ENCODE measurements around the gene TOMM20.

Gene TOMM20

GRCh38 chr1:235133086-235133485 lies 4.4 kb upstream of the TOMM20 start:
- no peak for DNase-seq

GRCh38 chr1:235131961-235132360 lies 3.3 kb upstream of the TOMM20 start:
- peak; percentile 75 for DNase-seq

GRCh38 chr1:235130766-235131270 lies 2.2 kb upstream of the TOMM20 start:
- no peak for DNase-seq

DNA sequence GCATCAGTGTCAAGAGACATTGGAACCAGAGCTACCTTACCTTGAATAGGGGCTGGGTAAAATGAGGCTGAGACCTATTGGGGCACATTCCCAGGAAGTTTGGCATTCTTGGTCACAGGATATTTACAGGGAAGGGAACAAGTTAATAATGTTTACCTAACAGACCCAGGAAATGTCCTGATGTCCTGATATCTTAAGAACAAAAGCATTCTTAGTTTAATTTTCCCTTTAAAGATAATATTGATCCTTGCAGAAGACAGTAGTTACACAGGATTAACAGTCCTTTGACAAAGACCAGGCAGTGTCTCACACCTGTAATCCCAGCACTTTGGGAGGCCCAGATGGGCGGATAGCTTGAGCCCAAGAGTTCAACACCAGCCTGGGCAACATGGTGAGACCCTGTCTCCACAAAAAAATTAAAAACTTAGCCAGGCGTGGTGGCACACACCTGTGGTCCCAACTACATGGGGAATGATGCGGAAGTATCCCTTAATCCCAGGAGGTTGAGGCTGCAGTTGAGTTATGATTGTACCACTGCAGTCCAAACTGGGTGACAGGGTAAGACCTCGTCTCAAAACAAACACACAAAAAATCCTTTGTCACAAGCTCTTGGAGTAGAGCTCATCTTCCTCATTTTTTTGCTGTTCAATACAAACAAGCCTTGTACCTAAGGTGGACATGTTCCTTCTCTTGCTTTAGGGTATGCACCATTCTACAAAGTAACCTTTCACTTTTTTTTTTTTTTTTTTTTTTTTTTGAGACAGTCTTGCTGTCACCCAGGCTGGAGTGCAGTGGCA lies 1.3 kb upstream of the TOMM20 start:
- DNase-seq: no peak

DNA sequence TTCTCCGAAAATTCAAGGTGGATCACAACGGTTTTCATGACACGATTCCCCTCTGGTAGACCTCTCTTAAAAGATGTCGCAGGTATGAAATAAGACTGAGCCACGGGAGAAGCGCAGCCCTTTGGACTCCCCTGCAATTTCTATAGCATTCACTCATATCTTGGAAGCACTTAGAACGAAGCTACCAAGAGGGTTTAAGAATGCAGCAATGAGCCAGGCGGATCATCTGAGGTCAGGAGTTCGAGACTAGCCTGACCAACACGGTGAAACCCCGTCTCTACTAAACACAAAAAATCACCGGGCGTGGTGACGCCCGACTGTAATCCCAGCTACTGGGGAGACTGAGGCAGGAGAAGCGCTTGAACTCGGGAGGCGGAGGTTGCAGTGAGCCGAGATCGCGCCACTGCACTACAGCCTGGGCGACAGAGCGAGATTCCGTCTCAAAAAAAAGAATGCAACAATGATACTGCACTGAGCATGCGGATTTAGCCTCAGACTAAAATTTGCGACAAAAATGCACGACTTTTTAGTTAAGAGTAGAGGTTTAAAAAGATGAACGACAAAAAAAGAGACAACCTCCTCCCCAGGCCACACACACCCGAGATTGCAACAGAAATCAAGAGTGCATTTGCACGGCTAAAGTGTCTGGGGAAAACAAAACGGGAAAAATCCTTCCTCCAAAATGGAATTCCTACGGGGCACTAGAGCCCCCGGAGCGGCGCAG lies 743 bp downstream of the TOMM20 start:
- no peak for DNase-seq

GRCh38 chr1:235127203-235127602 lies 1.4 kb downstream of the TOMM20 start:
- no peak for DNase-seq

DNA sequence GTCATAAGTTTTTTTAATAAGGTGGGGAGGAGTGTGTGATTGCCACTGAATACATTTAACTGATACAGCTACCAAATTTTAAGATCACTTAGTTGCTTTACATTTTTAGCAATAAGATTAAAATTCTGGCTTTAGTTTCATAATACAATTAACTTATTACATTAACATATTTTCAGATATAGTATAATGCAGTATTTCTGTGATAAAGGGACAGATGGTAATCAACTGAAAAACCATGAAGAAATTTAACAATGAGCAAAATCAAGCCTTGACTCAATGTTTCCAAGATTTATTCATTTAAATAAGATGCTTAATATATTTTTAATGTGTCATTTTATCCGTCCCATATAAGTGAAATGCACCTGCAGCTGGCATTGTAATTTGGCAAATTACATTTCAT lies 4.0 kb downstream of the TOMM20 start:
- no peak for DNase-seq

- no peak for DNase-seq
Measured at GRCh38 chr1:235124111-235124510, 4.5 kb downstream of the TOMM20 start.

DNA sequence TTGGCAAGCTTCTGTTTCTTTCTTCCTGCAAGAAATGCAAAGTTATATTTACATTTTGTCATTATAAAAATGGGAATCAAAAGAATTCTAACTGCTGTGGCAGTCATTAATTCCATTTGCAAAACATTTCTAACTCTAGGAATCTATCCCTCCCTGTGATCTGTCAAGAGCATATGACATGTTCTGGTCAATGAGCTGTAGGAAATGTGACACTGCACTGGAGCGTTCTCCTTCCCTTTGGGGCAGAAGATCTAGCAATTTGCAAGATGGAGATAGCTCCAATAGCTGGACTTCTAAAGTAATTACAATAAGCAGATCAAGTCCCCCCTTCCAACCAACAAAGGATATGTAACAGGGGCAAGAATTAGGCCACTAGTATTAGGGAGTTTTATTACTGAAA lies 6.3 kb downstream of the TOMM20 start:
- no peak for DNase-seq

DNA sequence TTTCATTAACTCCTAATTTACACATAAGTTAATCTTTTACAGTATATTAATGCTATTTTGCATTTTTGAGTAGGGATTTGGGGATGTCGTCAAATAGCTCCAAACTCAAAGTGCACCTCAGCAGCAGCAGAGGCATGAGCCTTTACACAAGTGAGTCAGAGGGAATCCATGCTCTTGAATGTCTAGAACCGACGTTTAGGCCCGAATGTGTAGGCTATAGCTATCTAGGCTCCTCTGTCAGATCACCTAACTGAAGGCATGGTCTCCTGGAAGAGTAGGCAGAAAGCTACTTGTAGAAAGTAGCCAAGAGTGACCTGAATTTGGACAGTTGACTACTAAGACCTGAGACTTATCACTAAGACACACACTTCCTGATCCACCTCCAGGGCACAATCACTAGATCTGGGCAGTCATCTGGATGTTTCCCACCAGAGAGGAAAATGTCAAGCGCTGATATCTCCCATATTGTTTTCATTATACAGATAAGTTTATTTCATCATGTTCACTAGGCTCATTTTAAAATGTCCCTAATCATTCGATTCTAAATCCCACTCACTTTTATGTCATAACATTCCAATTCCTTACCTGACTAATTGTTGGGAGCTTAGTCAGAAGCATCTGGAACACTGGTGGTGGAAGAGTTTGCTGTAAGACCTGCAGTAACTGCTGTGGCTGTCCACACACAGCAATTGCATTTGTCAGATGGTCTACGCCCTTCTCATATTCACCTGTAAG lies 15.3 kb downstream of the TOMM20 start:
- no peak for DNase-seq

GRCh38 chr1:235112297-235113182 lies 16.1 kb downstream of the TOMM20 start:
- DNase-seq: peak; percentile 28

DNA sequence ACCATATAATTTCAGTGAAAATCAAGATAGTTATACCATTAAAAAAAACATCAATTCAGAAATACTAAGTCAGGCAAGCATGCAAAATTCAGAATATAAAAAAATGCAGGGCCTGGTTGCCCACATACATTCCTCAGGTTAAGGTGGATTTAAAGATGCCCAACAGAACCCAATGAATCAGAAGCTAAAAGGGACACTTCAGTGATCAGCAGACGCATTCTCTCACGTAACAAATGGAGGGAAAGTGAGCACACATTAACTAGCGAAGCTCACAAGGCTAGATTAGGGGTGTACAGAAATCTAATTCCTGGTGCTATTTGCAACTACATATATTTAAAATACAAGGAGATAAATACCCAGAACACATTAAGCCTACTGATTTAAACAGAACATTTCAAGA lies 17.5 kb downstream of the TOMM20 start:
- no peak for DNase-seq

DNA sequence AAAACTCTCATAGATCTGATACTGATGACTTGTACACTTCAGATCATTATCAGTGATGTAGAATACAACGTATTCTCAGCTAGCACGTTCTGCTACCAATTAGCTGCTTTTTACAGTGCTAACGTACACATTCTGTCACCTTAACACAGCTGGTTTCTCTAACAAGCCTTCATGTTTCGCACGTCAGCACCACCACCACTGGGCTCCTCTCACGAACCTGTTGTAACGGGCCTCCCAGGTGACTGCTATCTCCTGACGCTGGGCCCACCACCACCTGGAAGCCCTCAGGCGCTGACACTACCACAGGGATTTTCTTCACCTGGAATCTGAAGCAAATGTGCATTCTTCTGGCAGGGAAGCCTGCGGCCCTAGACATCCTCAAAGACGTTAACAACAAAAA lies 19.8 kb downstream of the TOMM20 start:
- DNase-seq: no peak

DNA sequence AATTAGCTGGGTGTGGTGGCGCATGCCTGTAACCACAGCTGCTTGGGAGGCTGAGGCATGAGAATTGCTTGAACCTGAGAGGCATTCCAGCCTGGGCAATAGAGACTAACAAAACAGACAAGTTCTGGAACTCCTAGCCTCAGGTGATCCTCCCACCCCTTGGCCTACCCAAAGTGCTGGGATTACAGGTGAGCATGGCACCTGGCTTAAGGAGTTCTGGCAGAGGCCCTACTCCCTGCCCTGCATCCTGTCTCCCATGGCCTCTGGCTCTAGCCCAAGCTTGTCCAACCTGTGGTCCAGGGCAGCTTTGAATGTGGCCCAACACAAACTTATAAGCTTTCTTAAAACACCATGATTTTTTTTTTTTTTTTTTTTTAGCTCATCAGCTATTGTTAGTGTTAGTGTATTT lies 20.4 kb downstream of the TOMM20 start:
- DNase-seq: no peak

- no peak for DNase-seq
Measured at GRCh38 chr1:235107368-235108184, 21.1 kb downstream of the TOMM20 start.

DNA sequence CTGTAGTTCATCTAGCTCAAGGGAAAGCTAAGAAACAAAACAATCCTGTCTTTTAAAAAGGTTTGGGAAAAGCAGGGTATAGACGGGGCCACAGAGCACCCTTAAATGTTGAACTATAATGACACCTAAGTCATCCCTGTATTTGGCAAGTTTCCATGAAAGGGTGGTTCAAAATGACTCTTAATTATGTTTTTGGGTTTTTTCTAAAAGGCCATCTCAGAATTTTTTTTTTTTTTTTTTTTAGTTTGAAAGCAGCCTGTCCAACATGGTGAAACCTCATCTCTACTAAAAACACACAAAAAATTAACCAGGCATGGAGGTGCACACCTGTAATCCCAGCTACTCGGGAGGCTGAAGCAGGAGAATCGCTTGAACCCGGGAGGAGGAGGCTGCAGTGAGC lies 22.2 kb downstream of the TOMM20 start:
- no peak for DNase-seq

- DNase-seq: peak; percentile 54
Measured at GRCh38 chr1:235105051-235106043, 23.3 kb downstream of the TOMM20 start.

DNA sequence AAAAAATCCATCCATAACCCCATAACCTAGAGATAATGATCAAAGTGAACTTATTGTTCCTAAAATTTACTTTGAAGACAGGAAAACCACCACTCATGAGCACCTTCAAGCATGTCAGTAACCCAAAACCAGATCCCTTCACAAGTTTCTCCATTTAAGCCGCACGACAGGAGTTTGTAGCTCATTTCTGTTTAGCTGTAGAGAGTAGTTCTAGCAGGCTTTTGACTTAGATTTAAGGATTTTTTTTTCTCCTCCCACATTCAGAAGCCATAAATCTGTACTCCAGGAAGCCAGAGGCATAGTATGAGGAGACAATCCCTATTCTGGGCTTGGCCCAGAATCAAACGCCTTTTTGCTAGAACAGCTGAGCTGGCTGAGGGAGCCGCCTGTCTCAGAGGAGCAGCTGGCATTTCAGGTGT lies 25.6 kb downstream of the TOMM20 start:
- no peak for DNase-seq

GRCh38 chr1:235102259-235102582 lies 26.4 kb downstream of the TOMM20 start:
- no peak for DNase-seq

- DNase-seq: no peak
Measured at GRCh38 chr1:235101558-235102258, 26.9 kb downstream of the TOMM20 start.
